Tibial artery (tissue), 4 donors: ENCODE data around the gene PUS10.
"Not testable (repeated sequence)": the region's sequence is repeated elsewhere in the genome, so short reads cannot be mapped to it uniquely, and the experiment has no call there.

Experiments
- DNase-seq, 2 donors: peaks; one replicate each; pipeline ENCODE4 v3.0.0-alpha.2; 2019
- H3K27ac ChIP-seq, 2 donors: fragments of 200-600 bp; sonication (generic) in 1 of 2; 1 replicate in 1 of 2; 2 replicates in 1 of 2; pipeline ENCODE4 v1.5.1; 2018 to 2019; ENCODE audit warnings: mild to moderate bottlenecking in 1 of 2
- H3K27me3 ChIP-seq, 2 donors: fragments of 200-600 bp; sonication (generic) in 1 of 2; one replicate each; pipeline versions ENCODE4 v1.5.1 to v1.6.0; 2016 to 2019
- H3K36me3 ChIP-seq, 3 donors: fragments of 200-600 bp; sonication (generic) in 2 of 3; one replicate each; pipeline ENCODE4 v1.5.1; 2016 to 2019; ENCODE audit warnings: mild to moderate bottlenecking in 2 of 3
- H3K4me1 ChIP-seq, 4 donors: fragments of 200-600 bp; sonication (generic) in 2 of 4; 1 replicate in 3 of 4; 2 replicates in 1 of 4; pipeline ENCODE4 v1.5.1; 2016 to 2019
- H3K4me3 ChIP-seq, 2 donors: fragments of 200-600 bp; sonication (generic) in 1 of 2; 1 replicate in 1 of 2; 2 replicates in 1 of 2; pipeline ENCODE4 v1.5.1; 2018 to 2019; ENCODE audit warnings: mild to moderate bottlenecking in 2 of 2
- H3K9me3 ChIP-seq, 3 donors: fragments of 200-600 bp; sonication (generic) in 1 of 3; one replicate each; pipeline ENCODE4 v1.5.1; 2016 to 2019
- CTCF ChIP-seq, 2 experiments: fragments of 200-600 bp in 1 of 2; fragments of 450-650 bp in 1 of 2; IDR thresholded peaks; one replicate each; pipeline ENCODE4 v1.5.1; 2017 to 2019; ENCODE audit warnings: antibody characterized with exemption in 2 of 2, mild to moderate bottlenecking in 1 of 2, moderate library complexity in 1 of 2
- intact Hi-C: fragments of 100-400 bp; cut with DNase I; formaldehyde crosslinking; loops from one replicate; pipeline ENCODE4 v1.15.0; 2023; ENCODE audit warnings: low total_unique reads

Gene PUS10

GRCh38 chr2:61016392-61017002 is 1.6 kb downstream of the PUS10 start:
- Histone ChIP-seq H3K4me3 (peak overlapping the region; percentile 79 to 84), H3K9me3 (no peaks in the 10 kb centered on the region), H3K36me3 (peaks cover 0 to 6% (median 4%) of the 10 kb centered on the region in 3 donors), H3K27ac (peak overlapping the region; percentile 92 to 93), H3K27me3 (no peaks in the 10 kb centered on the region), H3K4me1 (peaks cover 0 to 36% (median 16%) of the 10 kb centered on the region in 4 donors)
- no peak for TF ChIP-seq CTCF (IDR thresholded peaks at IDR 0.05)
- intact Hi-C loops = loop anchor here (10.0 kb wide), 1 partner anchor 48 kb away; the partner anchor contains the start of gene SANBR
- no peak for DNase-seq

DNA sequence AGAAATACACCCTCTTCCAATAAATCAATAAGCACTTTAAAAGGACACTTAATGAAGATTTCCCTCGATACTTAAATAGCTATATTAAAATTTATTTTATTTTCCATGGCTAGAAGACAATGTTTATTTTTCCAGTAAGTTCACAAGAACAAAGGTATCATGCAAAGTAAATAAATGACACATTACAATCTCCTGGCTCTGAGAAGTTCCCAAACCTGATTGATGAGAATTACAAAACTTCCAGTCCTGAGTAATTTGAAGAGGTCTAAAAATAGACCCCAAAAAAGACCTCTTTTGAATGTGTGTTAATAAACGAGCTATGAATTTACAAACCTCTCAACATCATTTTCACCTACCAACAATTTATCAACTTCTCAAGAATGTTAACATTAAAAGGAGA is 2.1 kb downstream of the PUS10 start:
- TF ChIP-seq CTCF (IDR thresholded peaks at IDR 0.05) = no peak
- H3K27me3 ChIP-seq = no peaks in the 10 kb centered on the region
- intact Hi-C loops = loop anchor here (10.0 kb wide), 1 partner anchor 49 kb away; the partner anchor contains the start of gene SANBR
- no peak for DNase-seq
- peaks cover 0 to under 1% (median 0%) of the 10 kb centered on the region in 3 donors for H3K36me3 ChIP-seq
- H3K4me1 ChIP-seq = peaks cover 0 to 32% (median 13%) of the 10 kb centered on the region in 4 donors
- peak overlapping the region; percentile 79 to 84 for H3K4me3 ChIP-seq
- peak overlapping the region in 1 of 2 donors; percentile 93 for H3K27ac ChIP-seq
- no peaks in the 10 kb centered on the region for H3K9me3 ChIP-seq

GRCh38 chr2:61014763-61015162 is 3.3 kb downstream of the PUS10 start:
- Histone ChIP-seq H3K4me3 (no peak overlapping the region), H3K9me3 (no peaks in the 10 kb centered on the region), H3K36me3 (no peaks in the 10 kb centered on the region), H3K27ac (no peak overlapping the region), H3K27me3 (no peaks in the 10 kb centered on the region), H3K4me1 (peaks cover 0 to 19% (median 13%) of the 10 kb centered on the region in 4 donors)
- DNase-seq = no peak
- no peak for TF ChIP-seq CTCF (IDR thresholded peaks at IDR 0.05)
- intact Hi-C loops = loop anchor here (10.0 kb wide), 1 partner anchor 50 kb away; the partner anchor contains the start of gene SANBR

DNA sequence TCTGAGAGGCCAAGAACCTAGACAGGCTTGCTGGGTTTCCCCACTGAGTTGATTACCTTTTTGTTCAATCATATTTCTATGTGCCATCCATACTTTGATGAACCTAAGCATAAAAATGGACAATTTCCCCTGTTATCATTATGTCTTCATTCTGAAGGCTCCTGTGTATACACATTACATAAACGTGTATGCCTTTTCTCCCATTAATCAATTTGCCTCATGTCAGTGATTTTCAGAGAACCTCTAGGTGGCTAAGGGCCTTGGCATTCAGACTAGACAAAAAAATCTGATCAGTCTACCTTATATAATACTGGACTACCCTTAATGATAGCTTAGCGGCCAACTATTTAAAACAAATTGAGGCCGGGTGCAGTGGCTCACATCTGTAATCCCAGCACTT is 4.7 kb downstream of the PUS10 start:
- Histone ChIP-seq H3K4me1 (peaks cover 0 to 15% (median 5%) of the 10 kb centered on the region in 4 donors), H3K36me3 (peaks cover 0 to 2% (median 0%) of the 10 kb centered on the region in 3 donors), H3K27ac (no peak overlapping the region), H3K9me3 (no peaks in the 10 kb centered on the region), H3K4me3 (no peak overlapping the region), H3K27me3 (no peaks in the 10 kb centered on the region)
- TF ChIP-seq CTCF (IDR thresholded peaks at IDR 0.05) = no peak
- intact Hi-C loops = loop anchor here (10.0 kb wide), 1 partner anchor 51 kb away; the partner anchor contains the start of gene SANBR
- DNase-seq = no peak

DNA sequence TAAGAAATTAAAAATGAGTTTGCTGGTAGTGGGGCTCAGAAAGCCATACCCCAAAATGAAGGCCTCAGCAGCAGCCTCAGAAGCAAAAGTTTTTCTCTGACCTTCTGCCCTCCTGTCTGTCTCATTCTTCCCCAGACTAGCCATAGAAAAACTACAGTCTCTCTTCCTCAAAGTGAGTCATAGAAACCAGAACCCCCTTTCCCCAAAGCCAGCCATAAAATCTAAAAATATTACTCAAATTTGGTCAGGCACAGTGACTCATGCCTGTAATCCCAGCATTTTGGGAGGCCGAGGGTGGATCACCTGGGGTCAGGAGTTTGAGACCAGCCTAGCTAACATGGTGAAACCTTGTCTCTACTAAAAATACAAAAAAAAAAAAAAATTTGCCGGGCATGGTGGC is 5.8 kb downstream of the PUS10 start:
- H3K27ac ChIP-seq, DNase-seq, H3K4me3 ChIP-seq, H3K9me3 ChIP-seq, H3K36me3 ChIP-seq, H3K27me3 ChIP-seq: not testable (repeated sequence)
- H3K4me1 ChIP-seq = peaks cover 0 to 15% (median 5%) of the 10 kb centered on the region in 4 donors
- intact Hi-C loops = loop anchor here (10.0 kb wide), 1 partner anchor 52 kb away; the partner anchor contains the start of gene SANBR

GRCh38 chr2:61011678-61012077 is 6.4 kb downstream of the PUS10 start:
- H3K4me1 ChIP-seq = peaks cover 0 to 15% (median 5%) of the 10 kb centered on the region in 4 donors
- H3K36me3 ChIP-seq = peaks cover 0 to 6% (median 0%) of the 10 kb centered on the region in 3 donors
- no peaks in the 10 kb centered on the region for H3K9me3 ChIP-seq
- no peak overlapping the region for H3K27ac ChIP-seq
- H3K4me3 ChIP-seq = no peak overlapping the region
- H3K27me3 ChIP-seq = no peaks in the 10 kb centered on the region
- intact Hi-C loops = loop anchor here (10.0 kb wide), 1 partner anchor 53 kb away; the partner anchor contains the start of gene SANBR
- peak in 1 of 2 donors; percentile 56 for DNase-seq
- no peak for TF ChIP-seq CTCF (IDR thresholded peaks at IDR 0.05)
